Retinal pigment epithelial cell (primary cell): ENCODE data around the gene HPN.

Experiments used
- DNase-seq: peaks from one replicate; pipeline ENCODE4 v3.0.0-alpha.2; 2010; ENCODE audit warnings: low read depth
- H3K4me3 ChIP-seq: 2 replicates; pipeline ENCODE4 v1.5.1; 2011; ENCODE audit warnings: mild to moderate bottlenecking, low read length, control low read depth, moderate library complexity
- CTCF ChIP-seq: conservative IDR thresholded peaks from 2 replicates; pipeline ENCODE4 v1.5.1; 2011; ENCODE audit warnings: low read depth, low read length, control low read depth, inconsistent platforms

HPN gene

DNA sequence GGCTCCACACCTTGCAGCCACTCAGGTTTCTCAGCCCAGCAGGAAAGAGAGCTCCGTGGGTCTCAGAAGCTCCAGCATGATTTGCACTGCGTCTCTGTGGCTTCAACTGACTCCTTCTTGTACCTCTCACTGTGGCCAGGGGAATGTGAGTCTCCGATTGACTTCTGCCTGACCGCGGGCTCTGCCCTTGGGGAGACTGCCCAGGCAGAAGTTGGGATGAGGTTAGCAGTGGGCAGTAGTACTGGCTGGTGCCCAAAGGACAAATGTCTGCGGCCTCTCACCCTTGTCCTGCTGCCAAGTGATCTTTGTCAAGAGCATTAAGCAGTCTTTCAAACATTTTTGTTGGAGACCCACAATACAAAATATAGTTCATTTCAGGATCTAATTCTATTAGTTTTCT, 39.7 kb downstream of the HPN start:
- no peak for DNase-seq
- no peak for TF ChIP-seq CTCF
- H3K4me3 ChIP-seq = no peak overlapping the region

DNA sequence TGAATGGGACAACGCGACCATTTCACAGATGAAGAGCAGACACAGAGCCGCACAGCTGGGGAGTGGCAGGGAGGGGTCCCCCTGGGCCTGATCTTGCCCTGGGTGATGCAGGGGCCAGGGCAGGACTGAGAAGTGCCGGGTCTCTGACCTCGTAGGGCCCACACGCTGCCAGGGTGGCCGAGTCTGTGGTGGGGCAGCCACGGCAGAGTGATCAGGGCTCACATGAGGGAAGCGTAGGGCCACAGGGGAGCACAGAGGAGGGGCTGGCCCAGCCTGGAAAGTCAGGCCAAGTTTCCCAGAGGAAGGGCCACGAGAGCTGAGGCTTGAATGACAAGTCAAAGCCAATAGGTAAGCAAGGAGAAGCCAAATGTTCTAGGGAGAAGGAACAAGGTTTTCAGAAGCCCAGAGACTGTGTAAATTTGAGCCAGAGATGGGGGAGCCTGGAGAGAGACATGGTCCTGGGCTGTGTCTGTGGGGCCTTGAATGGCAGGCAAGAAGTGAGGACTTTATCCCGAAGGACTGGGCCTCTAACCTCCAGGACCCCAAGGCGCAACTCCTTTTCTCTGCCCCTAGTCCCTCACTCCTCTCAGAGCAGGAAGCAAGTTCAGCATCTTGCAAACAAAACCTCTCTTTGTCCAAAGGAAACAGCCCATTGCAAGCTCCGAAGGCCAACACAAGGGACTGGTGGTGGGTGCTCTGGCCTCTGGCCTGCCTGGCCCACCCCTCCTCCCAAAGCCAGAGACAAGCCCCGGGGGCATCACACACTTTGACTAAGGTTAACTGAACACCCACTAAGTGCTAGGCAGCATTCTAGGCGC, 42.4 kb downstream of the HPN start:
- no peak overlapping the region for H3K4me3 ChIP-seq
- TF ChIP-seq CTCF = no peak
- no peak for DNase-seq

DNA sequence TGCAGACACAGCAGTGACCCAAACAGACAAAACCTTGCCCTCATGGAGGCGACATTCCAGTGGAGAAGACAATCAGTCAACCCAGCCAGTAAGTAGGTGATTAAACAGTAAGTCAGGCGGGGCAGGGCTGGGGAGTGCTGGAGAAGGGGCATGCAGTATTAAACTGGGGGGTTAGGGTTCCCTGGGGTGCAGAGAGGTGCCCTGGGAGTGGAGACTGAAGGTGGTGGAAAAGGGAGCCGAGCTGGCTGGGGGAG, 42.9 kb downstream of the HPN start:
- no peak for TF ChIP-seq CTCF
- no peak overlapping the region for H3K4me3 ChIP-seq
- no peak for DNase-seq

- no peak overlapping the region for H3K4me3 ChIP-seq
Measured at GRCh38 chr19:35085947-35086346, 44.4 kb downstream of the HPN start.

DNA sequence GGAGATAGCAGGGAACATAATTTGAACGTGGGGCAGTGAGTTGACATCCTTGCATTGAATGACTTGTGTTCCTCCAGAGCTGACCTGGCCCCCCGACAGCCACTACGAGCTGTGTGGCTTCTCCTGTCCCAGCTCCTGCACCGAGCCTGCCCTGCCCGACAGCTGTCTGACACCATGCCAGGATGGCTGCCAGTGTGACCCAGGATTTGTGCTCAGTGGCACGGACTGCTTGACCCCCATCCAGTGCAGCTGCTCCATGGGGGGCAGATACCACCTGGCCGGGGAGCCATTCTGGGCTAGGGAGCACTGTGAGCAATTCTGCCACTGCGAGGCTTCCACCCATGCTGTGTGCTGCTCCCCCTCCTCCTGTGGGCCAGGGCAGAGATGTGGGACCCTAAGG, 44.9 kb downstream of the HPN start:
- no peak for TF ChIP-seq CTCF
- H3K4me3 ChIP-seq = no peak overlapping the region
- no peak for DNase-seq

More at GRCh38 chr19:35085947-35086346, 44.4 kb downstream of the HPN start:
- no peak for TF ChIP-seq CTCF
- DNase-seq = no peak

GRCh38 chr19:35087393-35087792, 45.9 kb downstream of the HPN start:
- no peak overlapping the region for H3K4me3 ChIP-seq
- no peak for TF ChIP-seq CTCF
- DNase-seq = no peak

- H3K4me3 ChIP-seq = no peak overlapping the region
- peak; percentile 0 for TF ChIP-seq CTCF
- DNase-seq = no peak
Measured at GRCh38 chr19:35088131-35088913, 46.8 kb downstream of the HPN start.
